OCI-LY1 (cell line): ENCODE measurements around the gene PSPC1.
"Not testable (repeated sequence)": the region's sequence is repeated elsewhere in the genome, so short reads cannot be mapped to it uniquely, and the experiment has no call there.

ENCODE experiments used
- EZH2 ChIP-seq: fragments of 200-600 bp; sonication (generic), shearing (Covaris generic); IDR thresholded peaks from 2 replicates; pipeline ENCODE4 v1.8.0; 2017; ENCODE audit warnings: borderline replicate concordance, mixed run types, mild to moderate bottlenecking, antibody characterized with exemption, low read length, moderate library complexity, mixed read lengths
- TF ChIP-seq, protein P1 (sequence below): fragments of 200-600 bp; sonication (generic), shearing (Covaris generic); IDR thresholded peaks from 2 replicates; pipeline ENCODE4 v1.5.1; 2017; ENCODE audit warnings: mild to moderate bottlenecking, antibody characterized with exemption, low read length, moderate library complexity, mixed read lengths

DNA sequence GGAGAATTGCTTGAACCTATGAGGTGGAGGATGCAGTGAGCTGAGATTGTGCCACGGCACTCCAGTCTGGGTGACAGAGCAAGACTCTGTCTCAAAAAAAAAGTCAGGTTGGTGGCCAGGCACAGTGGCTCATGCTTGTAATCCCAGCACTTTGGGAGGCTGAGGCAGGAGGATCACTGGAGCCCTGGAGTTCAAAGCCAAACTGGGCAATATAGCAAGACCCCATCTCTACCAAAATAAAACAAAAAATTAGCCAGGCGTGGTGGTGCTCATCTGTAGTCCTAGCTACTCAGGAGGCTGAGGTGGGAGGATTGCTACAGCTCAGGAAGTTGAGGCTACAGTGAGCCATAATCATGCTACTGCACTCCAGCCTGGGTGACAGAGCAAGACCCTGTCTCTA, 33.1 kb upstream of the PSPC1 start:
- TF ChIP-seq EZH2 = not testable (repeated sequence)
- TF ChIP-seq, protein P1, sequence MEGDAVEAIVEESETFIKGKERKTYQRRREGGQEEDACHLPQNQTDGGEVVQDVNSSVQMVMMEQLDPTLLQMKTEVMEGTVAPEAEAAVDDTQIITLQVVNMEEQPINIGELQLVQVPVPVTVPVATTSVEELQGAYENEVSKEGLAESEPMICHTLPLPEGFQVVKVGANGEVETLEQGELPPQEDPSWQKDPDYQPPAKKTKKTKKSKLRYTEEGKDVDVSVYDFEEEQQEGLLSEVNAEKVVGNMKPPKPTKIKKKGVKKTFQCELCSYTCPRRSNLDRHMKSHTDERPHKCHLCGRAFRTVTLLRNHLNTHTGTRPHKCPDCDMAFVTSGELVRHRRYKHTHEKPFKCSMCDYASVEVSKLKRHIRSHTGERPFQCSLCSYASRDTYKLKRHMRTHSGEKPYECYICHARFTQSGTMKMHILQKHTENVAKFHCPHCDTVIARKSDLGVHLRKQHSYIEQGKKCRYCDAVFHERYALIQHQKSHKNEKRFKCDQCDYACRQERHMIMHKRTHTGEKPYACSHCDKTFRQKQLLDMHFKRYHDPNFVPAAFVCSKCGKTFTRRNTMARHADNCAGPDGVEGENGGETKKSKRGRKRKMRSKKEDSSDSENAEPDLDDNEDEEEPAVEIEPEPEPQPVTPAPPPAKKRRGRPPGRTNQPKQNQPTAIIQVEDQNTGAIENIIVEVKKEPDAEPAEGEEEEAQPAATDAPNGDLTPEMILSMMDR = not testable (repeated sequence)
